OCI-LY1 (cell line): ENCODE results near the gene FYTTD1.

ENCODE experiments used
- H2AFZ ChIP-seq: fragments of 200-600 bp; sonication (generic), shearing (Covaris generic); 2 replicates; pipeline ENCODE4 v1.6.0; 2014; ENCODE audit warnings: antibody characterized with exemption, mild to moderate bottlenecking, low read length
- H3F3A ChIP-seq: fragments of 200-600 bp; sonication (generic), shearing (Covaris generic); 2 replicates; pipeline ENCODE4 v1.6.0; 2014; ENCODE audit warnings: mild to moderate bottlenecking, antibody characterized with exemption, low read length, moderate library complexity; ENCODE audit not compliant: insufficient read depth
- H3K27ac ChIP-seq: fragments of 200-600 bp; sonication (generic); 2 replicates; pipeline ENCODE4 v1.5.1; 2014; ENCODE audit warnings: low read length, mixed run types, mild to moderate bottlenecking, low read depth; ENCODE audit not compliant: poor library complexity, severe bottlenecking
- H3K27me3 ChIP-seq: fragments of 200-600 bp; sonication (generic); 2 replicates; pipeline ENCODE4 v1.6.0; 2014; ENCODE audit warnings: antibody characterized with exemption, mild to moderate bottlenecking, low read length, moderate library complexity; ENCODE audit not compliant: insufficient read depth
- H3K36me3 ChIP-seq: fragments of 200-600 bp; sonication (generic); 2 replicates; pipeline ENCODE4 v1.6.1; 2014; ENCODE audit warnings: mild to moderate bottlenecking, antibody characterized with exemption, low read length, moderate library complexity, mixed read lengths; ENCODE audit not compliant: insufficient read depth
- H3K4me1 ChIP-seq: fragments of 200-600 bp; sonication (generic); 2 replicates; pipeline ENCODE4 v1.5.1; 2014; ENCODE audit warnings: mild to moderate bottlenecking, low read length, moderate library complexity; ENCODE audit not compliant: insufficient read depth, severe bottlenecking
- H3K4me2 ChIP-seq: fragments of 200-600 bp; sonication (generic), shearing (Covaris generic); 2 replicates; pipeline ENCODE4 v1.6.1; 2014; ENCODE audit warnings: low read length
- H3K4me3 ChIP-seq: fragments of 200-600 bp; sonication (generic); 2 replicates; pipeline ENCODE4 v1.5.1; 2014; ENCODE audit warnings: low read length, low read depth, mild to moderate bottlenecking, mixed read lengths; ENCODE audit not compliant: poor library complexity, severe bottlenecking
- H3K79me2 ChIP-seq: fragments of 200-600 bp; shearing (Covaris generic); 2 replicates; pipeline ENCODE4 v1.6.1; 2016; ENCODE audit warnings: mixed run types, low read length, mixed read lengths; ENCODE audit not compliant: insufficient read depth
- H3K9ac ChIP-seq: fragments of 200-600 bp; sonication (generic), shearing (Covaris generic); 2 replicates; pipeline ENCODE4 v1.6.1; 2014; ENCODE audit warnings: mild to moderate bottlenecking, low read length, mixed read lengths
- H3K9me2 ChIP-seq: fragments of 200-600 bp; sonication (generic), shearing (Covaris generic); 2 replicates; pipeline ENCODE4 v1.6.1; 2014; ENCODE audit warnings: low read depth, mild to moderate bottlenecking, low read length, mixed read lengths
- H3K9me3 ChIP-seq: fragments of 200-600 bp; shearing (Covaris generic); 2 replicates; pipeline ENCODE4 v1.6.1; 2014; ENCODE audit warnings: low read length, mixed read lengths
- H4K20me1 ChIP-seq: fragments of 200-600 bp; sonication (generic), shearing (Covaris generic); 2 replicates; pipeline ENCODE4 v1.6.0; 2016; ENCODE audit warnings: mild to moderate bottlenecking, low read length; ENCODE audit not compliant: insufficient read depth
- CTCF ChIP-seq: fragments of 200-600 bp; sonication (generic), shearing (Covaris generic); IDR thresholded peaks from 2 replicates; pipeline ENCODE4 v1.5.1; 2017; ENCODE audit warnings: mild to moderate bottlenecking, antibody characterized with exemption, low read length, moderate library complexity, mixed read lengths
- EZH2 ChIP-seq: fragments of 200-600 bp; sonication (generic), shearing (Covaris generic); IDR thresholded peaks from 2 replicates; pipeline ENCODE4 v1.8.0; 2017; ENCODE audit warnings: borderline replicate concordance, mixed run types, mild to moderate bottlenecking, antibody characterized with exemption, low read length, moderate library complexity, mixed read lengths

The FYTTD1 gene

GRCh38 chr3:197820550-197821335 is 71.1 kb downstream of the FYTTD1 start:
- Histone ChIP-seq H2AFZ (no peak overlapping the region), H4K20me1 (no peaks in the 10 kb centered on the region), H3K27me3 (no peaks in the 10 kb centered on the region), H3K4me2 (no peak overlapping the region), H3K9me3 (no peaks in the 10 kb centered on the region), H3K9ac (no peak overlapping the region), H3K27ac (no peak overlapping the region), H3K79me2 (peaks cover 15% of the 10 kb centered on the region), H3K9me2 (no peaks in the 10 kb centered on the region), H3F3A (no peaks in the 10 kb centered on the region), H3K4me3 (no peak overlapping the region), H3K36me3 (peaks cover 57% of the 10 kb centered on the region), H3K4me1 (no peaks in the 10 kb centered on the region)
- TF ChIP-seq EZH2 (no peak), CTCF (no peak)

- Histone ChIP-seq H3K36me3 (peaks cover 81% of the 10 kb centered on the region), H3F3A (no peaks in the 10 kb centered on the region), H3K4me3 (no peak overlapping the region), H3K9me2 (no peaks in the 10 kb centered on the region), H3K9ac (no peak overlapping the region), H3K4me1 (peaks cover 4% of the 10 kb centered on the region), H3K9me3 (no peaks in the 10 kb centered on the region; the same call in 1 of the 2 replicates), H3K27me3 (no peaks in the 10 kb centered on the region), H2AFZ (no peak overlapping the region), H3K27ac (no peak overlapping the region), H4K20me1 (0 out of 2 replicates have a peak, but pooled peaks cover 3% of the 10 kb centered on the region), H3K4me2 (no peak overlapping the region), H3K79me2 (no peaks in the 10 kb centered on the region)
- TF ChIP-seq CTCF: no peak
- TF ChIP-seq EZH2: no peak
Observed at GRCh38 chr3:197829397-197830045, 79.8 kb downstream of the FYTTD1 start.

GRCh38 chr3:197830308-197830966 is 80.8 kb downstream of the FYTTD1 start:
- Histone ChIP-seq H3K36me3 (peaks cover 82% of the 10 kb centered on the region), H3K9ac (no peak overlapping the region), H4K20me1 (0 out of 2 replicates have a peak, but pooled peaks cover 3% of the 10 kb centered on the region)

More at GRCh38 chr3:197830308-197830966, 80.8 kb downstream of the FYTTD1 start:
- Histone ChIP-seq H3K4me2 (no peak overlapping the region), H3K4me1 (peaks cover 4% of the 10 kb centered on the region), H3K9me2 (no peaks in the 10 kb centered on the region), H3K4me3 (no peak overlapping the region), H3K27ac (no peak overlapping the region), H3K9me3 (no peaks in the 10 kb centered on the region; the same call in 1 of the 2 replicates), H2AFZ (no peak overlapping the region), H3F3A (no peaks in the 10 kb centered on the region), H3K27me3 (no peaks in the 10 kb centered on the region), H3K79me2 (no peaks in the 10 kb centered on the region)
- TF ChIP-seq CTCF (no peak), EZH2 (no peak)
